ENCODE results near the gene GCAT. TPM values are rescaled to one million over a fixed set of nuclear protein-coding genes. Genes with fewer than 3 reads are reported as not detected.

The GCAT gene
- total RNA-seq, 4 donors from 2014 or later = 30.4 to 59.1 (median 38.2) TPM

DNA sequence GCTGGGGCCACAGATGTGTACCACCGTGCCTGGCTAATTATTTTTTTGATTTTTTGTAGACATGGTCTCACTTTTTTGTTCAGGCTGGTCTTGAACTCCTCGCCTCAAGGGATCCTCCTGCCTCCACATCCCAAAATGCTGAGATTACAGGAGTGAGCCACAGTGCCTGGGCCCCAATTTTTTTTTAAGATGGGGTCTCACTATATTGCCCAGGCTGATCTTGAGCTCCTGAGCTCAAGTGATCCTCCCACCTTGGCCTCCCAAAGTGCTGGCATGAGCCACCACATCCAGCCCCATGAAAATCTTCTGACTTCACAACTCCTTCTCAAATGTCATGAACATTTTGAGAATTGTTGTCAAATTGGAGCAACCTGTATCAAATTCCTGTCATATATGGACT, 38.7 kb downstream of the GCAT start:
- peaks cover 25 to 30% of the 10 kb centered on the region in 2 donors for H3K4me1 ChIP-seq
- intact Hi-C loops (cut with DNase I) = no loop called here
- 95 to 98% methylated on average over 2 of the region's 2 CpGs for WGBS, 2 donors

DNA sequence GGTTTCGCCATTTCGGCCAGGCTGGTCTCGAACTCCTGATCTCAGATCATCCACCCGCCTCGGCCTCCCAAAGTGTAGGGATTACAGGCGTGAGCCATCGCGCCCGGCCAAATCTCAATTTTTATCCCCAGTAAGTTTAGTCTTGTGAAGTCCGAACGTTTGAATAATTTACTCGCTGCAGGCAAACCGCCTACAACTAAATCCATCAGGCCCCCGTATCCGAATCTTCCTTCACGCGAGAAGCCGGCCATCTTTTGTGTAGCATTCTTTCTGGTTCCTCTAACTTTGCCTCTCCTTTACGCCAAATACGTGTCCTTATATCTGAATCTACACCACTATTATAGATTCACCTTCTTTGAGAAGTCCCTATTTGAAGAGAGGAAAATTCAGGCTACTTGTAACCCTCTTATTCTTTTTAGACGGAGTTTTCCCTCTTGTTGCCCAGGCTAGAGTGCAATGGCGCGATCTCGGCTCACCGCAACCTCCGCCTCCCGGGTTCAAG, 40.9 kb downstream of the GCAT start:
- Histone ChIP-seq H3K27ac (peak overlapping the region; percentile 66 to 89 (median 80)), H3K27me3 (no peaks in the 10 kb centered on the region), H3K36me3 (peaks cover 14 to 17% of the 10 kb centered on the region in 2 donors), H3K4me1 (peaks cover 16 to 23% of the 10 kb centered on the region in 2 donors), H3K9me3 (no peaks in the 10 kb centered on the region), H3K4me3 (replicated peaks in 1 of 3) (peak overlapping the region in 2 of 3 donors; percentile 65 to 90)
- TF ChIP-seq, protein P1, sequence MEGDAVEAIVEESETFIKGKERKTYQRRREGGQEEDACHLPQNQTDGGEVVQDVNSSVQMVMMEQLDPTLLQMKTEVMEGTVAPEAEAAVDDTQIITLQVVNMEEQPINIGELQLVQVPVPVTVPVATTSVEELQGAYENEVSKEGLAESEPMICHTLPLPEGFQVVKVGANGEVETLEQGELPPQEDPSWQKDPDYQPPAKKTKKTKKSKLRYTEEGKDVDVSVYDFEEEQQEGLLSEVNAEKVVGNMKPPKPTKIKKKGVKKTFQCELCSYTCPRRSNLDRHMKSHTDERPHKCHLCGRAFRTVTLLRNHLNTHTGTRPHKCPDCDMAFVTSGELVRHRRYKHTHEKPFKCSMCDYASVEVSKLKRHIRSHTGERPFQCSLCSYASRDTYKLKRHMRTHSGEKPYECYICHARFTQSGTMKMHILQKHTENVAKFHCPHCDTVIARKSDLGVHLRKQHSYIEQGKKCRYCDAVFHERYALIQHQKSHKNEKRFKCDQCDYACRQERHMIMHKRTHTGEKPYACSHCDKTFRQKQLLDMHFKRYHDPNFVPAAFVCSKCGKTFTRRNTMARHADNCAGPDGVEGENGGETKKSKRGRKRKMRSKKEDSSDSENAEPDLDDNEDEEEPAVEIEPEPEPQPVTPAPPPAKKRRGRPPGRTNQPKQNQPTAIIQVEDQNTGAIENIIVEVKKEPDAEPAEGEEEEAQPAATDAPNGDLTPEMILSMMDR (IDR thresholded peaks at IDR 0.05) = no peak
- no peak for TF ChIP-seq POLR2A (IDR thresholded peaks at IDR 0.05)
- intact Hi-C loops (cut with DNase I) = no loop called here
- DNase-seq = peak in 1 of 2 donors; percentile 29
- 34 to 40% methylated on average over 27 of the region's 27 CpGs for WGBS, 2 donors

More for the DNA sequence above, 38.7 kb downstream of the GCAT start:
- TF ChIP-seq, protein P1 (IDR thresholded peaks at IDR 0.05) = no peak
- Histone ChIP-seq H3K4me3 (replicated peaks in 1 of 3) (no peak overlapping the region), H3K27me3 (no peaks in the 10 kb centered on the region), H3K9me3 (no peaks in the 10 kb centered on the region), H3K27ac (no peak overlapping the region), H3K36me3 (peaks cover under 1% of the 10 kb centered on the region in 2 donors)
- no peak for DNase-seq

DNA sequence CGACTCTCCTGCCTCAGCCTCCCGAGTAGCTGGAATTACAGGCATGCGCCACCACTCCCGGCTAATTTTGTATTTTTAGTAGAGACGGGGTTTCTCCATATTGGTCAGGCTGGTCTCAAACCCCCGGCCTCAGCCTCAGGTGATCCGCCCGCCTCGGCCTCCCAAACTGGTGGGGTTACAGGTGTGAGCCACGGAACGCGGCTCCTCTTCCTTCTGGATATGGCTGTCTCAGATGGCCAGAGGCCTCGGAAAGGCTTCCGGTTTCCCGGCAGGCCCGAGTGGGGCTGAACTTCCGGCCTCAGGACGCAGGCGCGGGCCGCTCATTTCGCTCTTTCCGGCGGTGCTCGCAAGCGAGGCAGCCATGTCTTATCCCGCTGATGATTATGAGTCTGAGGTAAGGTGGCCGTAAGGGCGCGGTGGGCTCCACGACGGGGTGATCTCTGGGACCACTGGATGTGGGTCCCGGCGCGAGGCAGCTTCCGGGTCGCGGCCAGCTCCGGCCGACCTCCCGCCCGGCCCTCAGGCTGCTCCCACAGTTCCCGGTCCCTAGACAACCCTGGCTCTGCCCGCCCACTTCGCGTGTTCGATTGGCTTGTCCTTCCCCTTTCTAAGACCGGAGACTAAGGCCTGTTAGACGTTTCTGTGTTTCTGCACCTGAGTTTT, 41.5 kb downstream of the GCAT start, which contains the start of gene EIF3L:
EIF3L (plus strand) TSS at position 331 of the 663 bp plus-strand sequence; CDS start at position 362, 31 bp downstream.
- Histone ChIP-seq H3K4me3 (replicated peaks in 1 of 3) (peak within 1 kb of the TSS; percentile 9 to 90 (median 65)), H3K27ac (peak within 1 kb of the TSS; percentile 66 to 89 (median 80)), H3K9me3 (no peaks in the 10 kb centered on the region), H3K36me3 (peaks cover 14 to 22% of the 10 kb centered on the region in 2 donors), H3K27me3 (no peaks in the 10 kb centered on the region), H3K4me1 (peaks cover 16 to 23% of the 10 kb centered on the region in 2 donors)
- TF ChIP-seq, protein P1 (IDR thresholded peaks at IDR 0.05) = no peak
- TF ChIP-seq POLR2A (IDR thresholded peaks at IDR 0.05) = peak in 1 of 2 donors; percentile 88
- WGBS, 2 donors = 0 to 1% methylated on average over 19 to 27 of the region's 49 CpGs
- intact Hi-C loops (cut with DNase I) = no loop called here
- DNase-seq = peak; percentile 90 to 93

DNA sequence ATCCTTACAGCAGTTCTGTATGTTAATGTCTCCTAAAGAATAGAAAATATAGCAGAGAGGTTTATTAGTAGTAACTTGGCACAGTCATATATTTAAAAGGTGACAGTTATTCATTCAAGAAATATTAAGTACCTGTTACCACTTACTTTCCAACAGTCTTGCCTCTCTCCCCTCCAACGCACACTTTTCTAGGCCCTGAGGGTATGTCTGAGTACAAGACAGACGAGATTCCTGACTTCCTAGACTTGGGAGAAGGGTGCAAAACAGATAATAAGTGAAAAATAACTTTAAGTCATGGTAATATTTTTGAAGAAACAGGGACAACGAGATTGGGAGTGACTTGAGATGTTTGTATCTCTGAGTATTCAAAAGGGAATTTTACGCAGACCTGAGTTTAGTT, 43.1 kb downstream of the GCAT start:
- intact Hi-C loops (cut with DNase I) = no loop called here
- no peak for DNase-seq
- no peak overlapping the region for H3K27ac ChIP-seq
- no peaks in the 10 kb centered on the region for H3K9me3 ChIP-seq
- H3K4me1 ChIP-seq = peaks cover 23 to 27% of the 10 kb centered on the region in 2 donors
- H3K27me3 ChIP-seq = no peaks in the 10 kb centered on the region
- no peak for TF ChIP-seq POLR2A (IDR thresholded peaks at IDR 0.05)
- TF ChIP-seq, protein P1 (IDR thresholded peaks at IDR 0.05) = no peak
- WGBS, 2 donors = 85 to 91% methylated on average over 4 of the region's 4 CpGs
- H3K4me3 ChIP-seq (replicated peaks in 1 of 3) = no peak overlapping the region
- H3K36me3 ChIP-seq = peaks cover 22 to 24% of the 10 kb centered on the region in 2 donors

DNA sequence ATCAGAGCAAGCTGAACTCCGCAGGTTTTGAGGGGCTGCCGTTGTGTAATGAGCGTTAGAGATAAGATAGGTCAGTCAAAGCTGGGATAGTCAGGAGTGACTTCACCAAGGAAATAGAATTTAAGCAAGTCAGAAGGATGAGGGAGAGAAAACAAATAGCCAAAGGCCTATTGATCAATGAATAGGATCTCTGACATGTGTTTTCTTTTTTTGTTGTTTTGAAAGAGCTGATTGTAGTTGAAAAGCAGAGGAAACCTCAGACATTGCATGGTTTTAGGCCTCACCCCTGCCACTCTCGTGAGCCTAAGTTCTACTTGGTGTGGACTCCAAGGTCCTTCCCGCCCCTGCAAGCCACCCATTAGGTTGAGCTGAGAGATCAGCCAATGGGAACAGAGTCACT, 44.7 kb downstream of the GCAT start:
- Histone ChIP-seq H3K27me3 (no peaks in the 10 kb centered on the region), H3K4me3 (replicated peaks in 1 of 3) (no peak overlapping the region), H3K36me3 (peaks cover 30 to 36% of the 10 kb centered on the region in 2 donors), H3K27ac (no peak overlapping the region), H3K4me1 (peaks cover 23 to 27% of the 10 kb centered on the region in 2 donors), H3K9me3 (no peaks in the 10 kb centered on the region)
- intact Hi-C loops (cut with DNase I) = no loop called here
- DNase-seq = no peak
- TF ChIP-seq, protein P1 (IDR thresholded peaks at IDR 0.05) = no peak
- TF ChIP-seq POLR2A (IDR thresholded peaks at IDR 0.05) = no peak
- WGBS, 2 donors = 90 to 94% methylated on average over 5 of the region's 5 CpGs

All from thyroid gland (tissue), 4 donors.